Measurements from ENCODE around the gene TLCD2. TPM values are rescaled to one million over a fixed set of nuclear protein-coding genes. Genes with fewer than 3 reads are reported as not detected.

TLCD2 gene
- total and polyA plus RNA-seq, 4 donors: 1.2 to 7.3 (median 3.4) TPM

DNA sequence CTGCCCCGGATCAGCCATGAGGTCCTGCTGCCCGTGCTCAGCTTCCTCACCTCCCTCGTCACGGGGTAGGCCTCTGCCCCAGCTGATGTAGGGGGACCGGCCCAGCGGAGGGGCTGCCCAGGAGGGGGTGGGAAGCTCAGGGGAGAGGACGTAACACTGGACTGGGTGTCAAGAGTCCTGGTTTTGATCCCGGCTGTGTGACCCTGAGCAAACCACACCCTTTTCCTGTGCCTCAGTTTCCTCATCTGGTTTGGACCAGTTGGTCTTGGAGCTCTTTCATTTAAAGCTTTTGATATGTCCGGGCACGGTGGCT is 21.0 kb upstream of the TLCD2 start:
- no peaks in the 10 kb centered on the region for H3K27me3 ChIP-seq (ENCODE audit: control insufficient read depth in 4 of 4, insufficient read depth in 4 of 4, low read length in 3 of 4)
- peaks cover 5 to 39% (median 26%) of the 10 kb centered on the region in 4 donors for H3K4me1 ChIP-seq (ENCODE audit: control insufficient read depth in 4 of 4, insufficient read depth in 4 of 4, low read length in 3 of 4)
- TF ChIP-seq FOXA2 (IDR thresholded peaks at IDR 0.05) (no peak), RAD21 (IDR thresholded peaks at IDR 0.05) (no peak), SP1 (IDR thresholded peaks at IDR 0.05) (no peak), REST (IDR thresholded peaks at IDR 0.05) (no peak), HNF4A (conservative IDR thresholded peaks at IDR 0.05) (no peak), RXRA (IDR thresholded peaks at IDR 0.05) (no peak), EGR1 (IDR thresholded peaks at IDR 0.05; ENCODE audit: low read depth in 2 of 2) (no peak), TAF1 (conservative IDR thresholded peaks at IDR 0.05) (no peak), ZBTB33 (IDR thresholded peaks at IDR 0.05) (no peak), MAX (IDR thresholded peaks at IDR 0.05) (no peak), NR2F2 (IDR thresholded peaks at IDR 0.05) (no peak)
- TF ChIP-seq, protein P1, sequence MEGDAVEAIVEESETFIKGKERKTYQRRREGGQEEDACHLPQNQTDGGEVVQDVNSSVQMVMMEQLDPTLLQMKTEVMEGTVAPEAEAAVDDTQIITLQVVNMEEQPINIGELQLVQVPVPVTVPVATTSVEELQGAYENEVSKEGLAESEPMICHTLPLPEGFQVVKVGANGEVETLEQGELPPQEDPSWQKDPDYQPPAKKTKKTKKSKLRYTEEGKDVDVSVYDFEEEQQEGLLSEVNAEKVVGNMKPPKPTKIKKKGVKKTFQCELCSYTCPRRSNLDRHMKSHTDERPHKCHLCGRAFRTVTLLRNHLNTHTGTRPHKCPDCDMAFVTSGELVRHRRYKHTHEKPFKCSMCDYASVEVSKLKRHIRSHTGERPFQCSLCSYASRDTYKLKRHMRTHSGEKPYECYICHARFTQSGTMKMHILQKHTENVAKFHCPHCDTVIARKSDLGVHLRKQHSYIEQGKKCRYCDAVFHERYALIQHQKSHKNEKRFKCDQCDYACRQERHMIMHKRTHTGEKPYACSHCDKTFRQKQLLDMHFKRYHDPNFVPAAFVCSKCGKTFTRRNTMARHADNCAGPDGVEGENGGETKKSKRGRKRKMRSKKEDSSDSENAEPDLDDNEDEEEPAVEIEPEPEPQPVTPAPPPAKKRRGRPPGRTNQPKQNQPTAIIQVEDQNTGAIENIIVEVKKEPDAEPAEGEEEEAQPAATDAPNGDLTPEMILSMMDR (IDR thresholded peaks at IDR 0.05; ENCODE audit: low read depth, low read length, missing input control): no peak
- H3K27ac ChIP-seq (ENCODE audit: low read depth in 1 of 2, low read length in 2 of 2): no peak overlapping the region
- no peak for DNase-seq (ENCODE audit: low spot score)
- WGBS: 89% methylated on average over 10 of the region's 10 CpGs
- H3K4me3 ChIP-seq (ENCODE audit: low read depth in 1 of 3, low read length in 3 of 3): no peak overlapping the region
- H3K36me3 ChIP-seq (ENCODE audit: control insufficient read depth in 4 of 4, insufficient read depth in 3 of 4, low read depth in 1 of 4, low read length in 3 of 4): peaks cover 5 to 12% (median 8%) of the 10 kb centered on the region in 4 donors
- no peak overlapping the region for H3K9ac ChIP-seq (ENCODE audit: low read depth in 1 of 2, low read length in 2 of 2)
- no peaks in the 10 kb centered on the region for H3K9me3 ChIP-seq (ENCODE audit: control insufficient read depth in 4 of 4, low read length in 3 of 4)

DNA sequence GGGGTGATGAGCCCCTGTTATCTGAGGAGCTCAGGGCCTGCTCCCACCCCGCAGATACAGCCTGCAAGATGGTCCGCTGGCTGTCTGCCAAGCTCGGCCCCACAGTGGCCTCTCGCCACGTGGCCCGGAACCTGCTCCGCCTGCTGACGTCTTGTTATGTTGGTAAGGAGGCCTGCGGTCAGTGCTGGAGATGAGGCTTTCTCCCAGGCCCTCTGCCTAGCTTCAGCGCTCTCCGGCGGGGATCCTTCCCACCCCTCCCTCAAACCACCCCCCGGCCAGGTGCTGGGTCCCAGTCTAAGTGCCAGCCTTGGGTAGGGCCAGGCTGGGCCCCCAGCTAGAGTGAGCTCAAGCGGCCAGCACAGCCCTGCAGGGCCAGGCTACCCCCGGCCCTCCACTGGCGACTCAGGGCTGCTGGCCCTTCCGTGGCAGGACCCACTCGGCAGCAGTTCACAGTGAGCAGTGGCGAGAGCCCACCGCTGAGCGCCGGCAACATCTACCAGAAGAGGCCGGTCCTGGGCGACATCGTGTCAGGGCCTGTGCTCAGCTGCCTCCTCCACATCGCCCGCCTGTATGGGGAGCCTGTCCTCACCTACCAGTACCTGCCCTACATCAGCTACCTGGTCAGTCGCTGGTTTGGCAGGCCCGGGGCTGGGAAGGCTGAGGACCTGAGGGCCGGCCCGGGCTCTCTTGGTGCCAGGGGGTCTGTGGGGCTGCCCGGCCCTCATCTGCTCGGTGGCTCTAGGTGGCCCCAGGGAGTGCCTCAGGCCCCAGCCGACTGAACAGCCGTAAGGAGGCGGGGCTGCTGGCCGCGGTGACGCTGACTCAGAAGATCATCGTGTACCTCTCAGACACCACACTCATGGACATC is 20.4 kb upstream of the TLCD2 start:
- peaks cover 7 to 39% (median 27%) of the 10 kb centered on the region in 4 donors for H3K4me1 ChIP-seq (ENCODE audit: control insufficient read depth in 4 of 4, insufficient read depth in 4 of 4, low read length in 3 of 4)
- no peak overlapping the region for H3K4me3 ChIP-seq (ENCODE audit: low read depth in 1 of 3, low read length in 3 of 3)
- peaks cover 5 to 12% (median 8%) of the 10 kb centered on the region in 4 donors for H3K36me3 ChIP-seq (ENCODE audit: control insufficient read depth in 4 of 4, insufficient read depth in 3 of 4, low read depth in 1 of 4, low read length in 3 of 4)
- no peaks in the 10 kb centered on the region for H3K9me3 ChIP-seq (ENCODE audit: control insufficient read depth in 4 of 4, low read length in 3 of 4)
- H3K27ac ChIP-seq (ENCODE audit: low read depth in 1 of 2, low read length in 2 of 2): peak overlapping the region; percentile 14 to 63
- WGBS: 89% methylated on average over 40 of the region's 40 CpGs
- H3K9ac ChIP-seq (ENCODE audit: low read depth in 1 of 2, low read length in 2 of 2): peak overlapping the region in 1 of 2 donors; percentile 16
- H3K27me3 ChIP-seq (ENCODE audit: control insufficient read depth in 4 of 4, insufficient read depth in 4 of 4, low read length in 3 of 4): no peaks in the 10 kb centered on the region
- DNase-seq (ENCODE audit: low spot score): peak; percentile 97
- TF ChIP-seq, protein P1 (IDR thresholded peaks at IDR 0.05; ENCODE audit: low read depth, low read length, missing input control): no peak
- TF ChIP-seq RAD21 (IDR thresholded peaks at IDR 0.05): no peak
- no peak for TF ChIP-seq TAF1 (conservative IDR thresholded peaks at IDR 0.05)
- no peak for TF ChIP-seq HNF4A (conservative IDR thresholded peaks at IDR 0.05)
- no peak for TF ChIP-seq HNF4G (IDR thresholded peaks at IDR 0.05)
- no peak for TF ChIP-seq MAX (IDR thresholded peaks at IDR 0.05)
- TF ChIP-seq RXRA (IDR thresholded peaks at IDR 0.05): no peak
- TF ChIP-seq GABPA (IDR thresholded peaks at IDR 0.05 in 1 of 2, conservative IDR thresholded peaks at IDR 0.05 in 1 of 2): no peak
- no peak for TF ChIP-seq REST (IDR thresholded peaks at IDR 0.05)
- TF ChIP-seq FOXA1 (IDR thresholded peaks at IDR 0.05): no peak
- TF ChIP-seq EGR1 (IDR thresholded peaks at IDR 0.05; ENCODE audit: low read depth in 2 of 2): no peak
- TF ChIP-seq SP1 (IDR thresholded peaks at IDR 0.05): no peak
- no peak for TF ChIP-seq NR2F2 (IDR thresholded peaks at IDR 0.05)
- no peak for TF ChIP-seq FOXA2 (IDR thresholded peaks at IDR 0.05)

Data from liver (tissue), 9 donors.